Ectodermal cell (in vitro differentiated cells): Measurements from ENCODE around the gene DDX24.

Experiments used
- H3K27ac ChIP-seq: 2 replicates; pipeline ENCODE4 v1.7.0; 2013; ENCODE audit warnings: mild to moderate bottlenecking, low read depth, low read length; ENCODE audit not compliant: insufficient read depth, poor library complexity, severe bottlenecking
- H3K27me3 ChIP-seq: 2 replicates; pipeline ENCODE4 v1.7.0; 2013; ENCODE audit warnings: mild to moderate bottlenecking, low read length; ENCODE audit not compliant: insufficient read depth, control insufficient read depth, poor library complexity, severe bottlenecking
- H3K36me3 ChIP-seq: one replicate; pipeline ENCODE4 v1.7.0; 2013; ENCODE audit warnings: low read length; ENCODE audit not compliant: control insufficient read depth, insufficient read depth
- H3K4me1 ChIP-seq: one replicate; pipeline ENCODE4 v1.7.0; 2013; ENCODE audit warnings: low read length; ENCODE audit not compliant: control insufficient read depth, insufficient read depth
- H3K4me3 ChIP-seq: 2 replicates; pipeline ENCODE4 v1.7.0; 2013; ENCODE audit warnings: low read depth, low read length, control low read depth; ENCODE audit not compliant: insufficient read depth
- H3K9me3 ChIP-seq: 2 replicates; pipeline ENCODE4 v1.7.0; 2013; ENCODE audit warnings: mild to moderate bottlenecking, low read length, moderate library complexity; ENCODE audit not compliant: control insufficient read depth
- WGBS, 2 experiments: methylation state at CpG; one replicate each; pipeline ENCODE4 v1.1.7; 2013; ENCODE audit warnings: missing lambda C conversion rate in 2 of 2; 5-methylcytosine and 5-hydroxymethylcytosine counted together

DDX24 gene

GRCh38 chr14:94115058-94115591 lies 34.1 kb upstream of the DDX24 start:
- Histone ChIP-seq H3K9me3 (no peaks in the 10 kb centered on the region), H3K36me3 (no peaks in the 10 kb centered on the region), H3K27me3 (no peaks in the 10 kb centered on the region), H3K4me3 (no peak overlapping the region), H3K27ac (no peak overlapping the region), H3K4me1 (no peaks in the 10 kb centered on the region)
- 84 to 86% methylated on average over 4 of the region's 4 CpGs for WGBS, 2 experiments

- Histone ChIP-seq H3K4me1 (no peaks in the 10 kb centered on the region), H3K27me3 (no peaks in the 10 kb centered on the region)
These were observed 33.6 kb upstream of the DDX24 start for GRCh38 chr14:94114589-94115057.

DNA sequence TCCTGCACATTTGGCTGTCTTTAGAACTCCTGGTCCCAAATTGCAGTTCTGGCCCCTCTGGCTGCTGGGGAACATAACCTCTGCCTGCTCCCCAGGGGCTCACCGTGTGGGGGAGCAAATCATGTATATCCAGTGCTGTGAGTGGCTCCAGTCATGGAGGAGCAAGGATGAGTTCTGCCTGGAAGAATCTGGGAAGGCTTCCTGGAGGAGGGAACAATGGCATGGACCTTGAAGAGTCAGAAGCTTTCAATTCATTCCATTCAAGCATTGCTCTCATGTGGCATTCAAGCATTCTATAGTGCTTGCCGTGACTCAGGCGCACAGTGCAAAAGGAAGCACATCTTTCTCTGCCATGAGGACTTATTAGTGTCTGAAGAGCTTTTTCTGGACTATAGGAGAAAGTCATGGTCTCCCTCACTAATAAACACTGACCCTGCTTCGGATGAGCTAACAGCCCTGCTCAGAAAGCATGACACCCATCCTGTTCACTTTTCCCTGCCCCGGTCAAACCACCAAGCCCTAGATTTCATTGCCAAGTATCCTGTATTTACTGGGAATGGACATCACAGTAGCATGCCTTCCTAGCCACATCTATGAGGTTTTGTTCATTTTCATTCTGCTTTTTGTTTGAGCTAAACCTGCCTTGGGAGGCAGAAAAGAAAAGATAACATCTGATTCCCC lies 33.0 kb upstream of the DDX24 start:
- H3K27me3 ChIP-seq = no peaks in the 10 kb centered on the region
- H3K9me3 ChIP-seq = no peaks in the 10 kb centered on the region
- H3K4me1 ChIP-seq = no peaks in the 10 kb centered on the region
- 87 to 93% methylated on average over 5 of the region's 5 CpGs for WGBS, 2 experiments
- H3K4me3 ChIP-seq = no peak overlapping the region
- no peaks in the 10 kb centered on the region for H3K36me3 ChIP-seq
- no peak overlapping the region for H3K27ac ChIP-seq

More at GRCh38 chr14:94114589-94115057, 33.6 kb upstream of the DDX24 start:
- Histone ChIP-seq H3K27ac (no peak overlapping the region), H3K9me3 (no peaks in the 10 kb centered on the region), H3K36me3 (no peaks in the 10 kb centered on the region), H3K4me3 (no peak overlapping the region)
- 93% methylated on average over 5 of the region's 5 CpGs for WGBS, 2 experiments

- H3K27me3 ChIP-seq = no peaks in the 10 kb centered on the region
- 77% methylated on average over 6 of the region's 6 CpGs for WGBS, 2 experiments
- H3K4me1 ChIP-seq = no peaks in the 10 kb centered on the region
- H3K4me3 ChIP-seq = no peak overlapping the region
- no peaks in the 10 kb centered on the region for H3K36me3 ChIP-seq
- H3K9me3 ChIP-seq = no peaks in the 10 kb centered on the region
- no peak overlapping the region for H3K27ac ChIP-seq
These were observed 32.5 kb upstream of the DDX24 start for GRCh38 chr14:94113490-94113889.

DNA sequence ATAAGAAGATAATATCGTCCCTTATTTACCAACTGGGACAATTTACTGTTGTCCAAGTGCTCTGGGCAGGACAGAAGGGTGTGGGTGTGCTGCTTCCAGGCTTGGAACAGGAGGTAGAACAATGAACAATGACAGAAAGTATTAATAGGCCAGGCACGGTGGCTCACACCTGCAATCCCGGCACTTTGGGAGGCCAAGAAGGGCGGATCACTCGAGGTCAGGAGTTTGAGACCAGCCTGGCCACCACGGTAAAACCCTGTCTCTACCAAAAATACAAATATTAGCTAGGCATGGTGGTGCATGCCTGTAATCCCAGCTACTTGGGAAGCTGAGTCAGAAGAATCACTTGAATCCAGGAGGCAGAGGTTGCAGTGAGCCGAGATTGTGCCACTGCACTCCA lies 32.1 kb upstream of the DDX24 start:
- Histone ChIP-seq H3K27me3 (no peaks in the 10 kb centered on the region), H3K4me3 (no peak overlapping the region), H3K4me1 (no peaks in the 10 kb centered on the region), H3K27ac (no peak overlapping the region), H3K9me3 (no peaks in the 10 kb centered on the region), H3K36me3 (no peaks in the 10 kb centered on the region)
- 87 to 91% methylated on average over 7 of the region's 7 CpGs for WGBS, 2 experiments

GRCh38 chr14:94112513-94113063 lies 31.6 kb upstream of the DDX24 start:
- Histone ChIP-seq H3K4me3 (no peak overlapping the region), H3K27me3 (no peaks in the 10 kb centered on the region), H3K27ac (no peak overlapping the region), H3K9me3 (no peaks in the 10 kb centered on the region), H3K4me1 (no peaks in the 10 kb centered on the region), H3K36me3 (no peaks in the 10 kb centered on the region)
- WGBS, 2 experiments = 91 to 93% methylated on average over 6 of the region's 6 CpGs

GRCh38 chr14:94111276-94112095 lies 30.5 kb upstream of the DDX24 start:
- H3K36me3 ChIP-seq = no peaks in the 10 kb centered on the region
- no peaks in the 10 kb centered on the region for H3K27me3 ChIP-seq
- no peaks in the 10 kb centered on the region for H3K9me3 ChIP-seq
- no peak overlapping the region for H3K27ac ChIP-seq
- no peak overlapping the region for H3K4me3 ChIP-seq
- H3K4me1 ChIP-seq = no peaks in the 10 kb centered on the region
- 93 to 94% methylated on average over 20 of the region's 20 CpGs for WGBS, 2 experiments

GRCh38 chr14:94110552-94111181 lies 29.7 kb upstream of the DDX24 start, which contains the start of gene IFI27:
Gene IFI27 (plus strand): TSS chr14:94110736.
- Histone ChIP-seq H3K9me3 (no peaks in the 10 kb centered on the region), H3K27ac (no peak within 1 kb of the TSS), H3K4me3 (no peak within 1 kb of the TSS), H3K4me1 (no peaks in the 10 kb centered on the region), H3K36me3 (no peaks in the 10 kb centered on the region), H3K27me3 (no peaks in the 10 kb centered on the region)
- WGBS, 2 experiments = 86 to 87% methylated on average over 14 of the region's 14 CpGs

DNA sequence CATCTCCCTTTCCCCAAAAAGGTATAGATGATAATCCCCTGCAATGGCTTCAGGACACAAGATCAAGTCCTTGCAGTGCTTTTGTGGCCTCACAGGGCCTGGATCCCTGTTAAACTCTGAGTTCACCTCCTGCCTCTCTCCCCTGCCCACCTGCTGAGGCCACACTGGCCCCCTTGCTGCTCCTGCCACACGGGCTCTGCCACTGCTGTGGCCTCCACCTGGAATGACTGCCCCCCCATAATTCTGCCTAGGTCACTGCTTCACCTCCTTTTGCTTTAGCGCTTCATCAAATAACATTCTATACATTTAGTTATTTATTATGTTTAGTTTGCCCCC lies 28.9 kb upstream of the DDX24 start:
- WGBS, 2 experiments = 67 to 68% methylated on average over 1 of the region's 2 CpGs
- Histone ChIP-seq H3K9me3 (no peaks in the 10 kb centered on the region), H3K36me3 (no peaks in the 10 kb centered on the region), H3K4me1 (no peaks in the 10 kb centered on the region), H3K27ac (no peak overlapping the region), H3K4me3 (no peak overlapping the region), H3K27me3 (no peaks in the 10 kb centered on the region)

DNA sequence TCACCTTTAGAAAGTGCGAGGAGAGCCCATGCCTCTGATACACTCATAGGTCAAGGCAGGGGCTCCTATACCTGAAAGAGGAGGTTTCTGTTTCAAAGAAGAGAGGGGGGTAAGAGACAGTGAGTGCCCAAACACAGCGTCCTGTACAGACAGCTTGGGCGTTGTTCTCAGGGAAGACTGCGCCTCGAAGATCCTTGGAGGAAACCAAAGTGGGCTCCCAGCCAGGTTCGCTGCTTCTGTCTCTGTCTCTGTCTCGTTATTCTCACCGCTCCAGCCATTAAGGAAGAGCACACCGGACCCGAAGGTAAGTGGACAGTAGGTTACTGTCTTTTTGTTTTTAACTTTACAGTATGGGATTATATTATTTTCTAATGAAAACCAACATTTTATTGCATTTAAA lies 23.7 kb upstream of the DDX24 start:
- no peaks in the 10 kb centered on the region for H3K36me3 ChIP-seq
- WGBS, 2 experiments = 94 to 95% methylated on average over 8 to 10 of the region's 10 CpGs
- no peaks in the 10 kb centered on the region for H3K4me1 ChIP-seq
- no peak overlapping the region for H3K27ac ChIP-seq
- no peak overlapping the region for H3K4me3 ChIP-seq
- H3K9me3 ChIP-seq = no peaks in the 10 kb centered on the region
- H3K27me3 ChIP-seq = no peaks in the 10 kb centered on the region
